WI38 (cell line): ENCODE data around the gene FGG.

ENCODE experiments used
- H3K4me3 ChIP-seq: 2 replicates; pipeline ENCODE4 v1.5.1; 2011; ENCODE audit warnings: low read depth, mild to moderate bottlenecking, control low read depth, low read length
- CTCF ChIP-seq: IDR thresholded peaks from 2 replicates; pipeline ENCODE4 v1.5.1; 2012; ENCODE audit warnings: low read depth, mild to moderate bottlenecking, control low read depth, low read length

Gene FGG

GRCh38 chr4:154585369-154586018 lies 27.0 kb downstream of the FGG start:
- no peak for TF ChIP-seq CTCF
- H3K4me3 ChIP-seq, result no peak overlapping the region

GRCh38 chr4:154584259-154584658 lies 28.2 kb downstream of the FGG start:
- no peak for TF ChIP-seq CTCF
- H3K4me3 ChIP-seq, result no peak overlapping the region

GRCh38 chr4:154583677-154584076 lies 28.8 kb downstream of the FGG start:
- H3K4me3 ChIP-seq, result no peak overlapping the region
- no peak for TF ChIP-seq CTCF

- no peak for TF ChIP-seq CTCF
- H3K4me3 ChIP-seq, result no peak overlapping the region
Observed at GRCh38 chr4:154583230-154583629, 29.2 kb downstream of the FGG start.

- no peak for TF ChIP-seq CTCF
- no peak overlapping the region for H3K4me3 ChIP-seq
Observed at GRCh38 chr4:154582723-154583122, 29.7 kb downstream of the FGG start.

GRCh38 chr4:154579927-154580326 lies 32.5 kb downstream of the FGG start:
- H3K4me3 ChIP-seq, result no peak overlapping the region
- no peak for TF ChIP-seq CTCF

GRCh38 chr4:154578919-154579318 lies 33.5 kb downstream of the FGG start:
- H3K4me3 ChIP-seq, result no peak overlapping the region
- no peak for TF ChIP-seq CTCF
